PC-9 (cell line): ENCODE results near the gene QARS1.

ENCODE experiments used
- CTCF ChIP-seq: fragments of 200-600 bp; sonication (generic); conservative IDR thresholded peaks from 2 replicates; pipeline ENCODE4 v1.6.1; 2017; ENCODE audit warnings: mixed run types, antibody characterized with exemption, mild to moderate bottlenecking, moderate library complexity
- EZH2 ChIP-seq: fragments of 200-600 bp; sonication (generic); IDR thresholded peaks from 2 replicates; pipeline ENCODE4 v1.8.0; 2017; ENCODE audit warnings: antibody characterized with exemption, low read depth

DNA sequence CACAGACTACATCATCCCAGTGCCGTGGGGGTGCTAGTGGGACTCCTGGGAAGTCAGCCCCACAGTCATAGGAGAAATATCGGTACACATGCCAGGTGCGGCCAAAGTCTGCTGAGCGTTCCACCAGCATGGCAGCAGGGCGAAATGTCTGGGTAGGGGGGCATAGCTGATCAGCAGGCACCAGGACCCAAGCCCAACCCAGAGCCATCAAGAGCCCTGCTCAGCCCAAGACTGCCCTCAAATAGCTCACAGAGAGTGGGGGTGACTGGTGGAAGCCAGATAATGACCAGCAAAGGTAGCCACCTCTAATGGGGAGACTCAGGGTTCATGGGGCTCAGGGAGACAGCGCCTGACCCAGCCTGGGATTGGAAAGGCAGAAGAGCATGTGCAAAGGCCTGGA lies 27.0 kb upstream of the QARS1 start:
- TF ChIP-seq CTCF (no peak), EZH2 (no peak)
